Measurements from ENCODE around the gene SLC45A3.

DNA sequence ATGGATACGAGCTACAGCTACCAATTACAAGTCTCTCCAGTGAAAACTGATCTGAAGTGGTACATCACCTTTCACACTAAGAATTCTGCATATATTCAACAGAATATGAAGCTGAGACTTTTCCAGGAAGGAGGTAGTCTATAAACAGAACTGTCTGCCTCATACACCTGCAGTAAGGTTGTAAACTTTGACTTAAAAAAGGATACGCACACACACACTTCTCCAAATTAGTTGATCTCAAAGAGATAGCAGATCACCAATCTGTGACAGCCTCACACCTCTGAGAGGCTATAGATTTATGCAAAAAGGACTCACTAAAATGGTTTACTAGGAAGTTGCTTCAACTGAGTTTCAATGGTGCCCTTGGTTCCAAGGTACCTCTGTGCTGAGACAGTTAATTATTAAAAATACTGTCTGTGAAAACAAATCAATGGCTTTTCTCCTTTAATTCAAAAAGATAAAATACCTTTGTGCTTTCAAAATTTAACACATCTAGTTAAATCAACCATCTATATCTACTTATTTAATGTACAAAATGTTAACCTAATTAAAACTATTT lies 66.4 kb downstream of the SLC45A3 start:
- TF ChIP-seq, protein P1, sequence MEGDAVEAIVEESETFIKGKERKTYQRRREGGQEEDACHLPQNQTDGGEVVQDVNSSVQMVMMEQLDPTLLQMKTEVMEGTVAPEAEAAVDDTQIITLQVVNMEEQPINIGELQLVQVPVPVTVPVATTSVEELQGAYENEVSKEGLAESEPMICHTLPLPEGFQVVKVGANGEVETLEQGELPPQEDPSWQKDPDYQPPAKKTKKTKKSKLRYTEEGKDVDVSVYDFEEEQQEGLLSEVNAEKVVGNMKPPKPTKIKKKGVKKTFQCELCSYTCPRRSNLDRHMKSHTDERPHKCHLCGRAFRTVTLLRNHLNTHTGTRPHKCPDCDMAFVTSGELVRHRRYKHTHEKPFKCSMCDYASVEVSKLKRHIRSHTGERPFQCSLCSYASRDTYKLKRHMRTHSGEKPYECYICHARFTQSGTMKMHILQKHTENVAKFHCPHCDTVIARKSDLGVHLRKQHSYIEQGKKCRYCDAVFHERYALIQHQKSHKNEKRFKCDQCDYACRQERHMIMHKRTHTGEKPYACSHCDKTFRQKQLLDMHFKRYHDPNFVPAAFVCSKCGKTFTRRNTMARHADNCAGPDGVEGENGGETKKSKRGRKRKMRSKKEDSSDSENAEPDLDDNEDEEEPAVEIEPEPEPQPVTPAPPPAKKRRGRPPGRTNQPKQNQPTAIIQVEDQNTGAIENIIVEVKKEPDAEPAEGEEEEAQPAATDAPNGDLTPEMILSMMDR (conservative IDR thresholded peaks at IDR 0.05 in 1 of 2, IDR thresholded peaks at IDR 0.05 in 1 of 2; ENCODE audit: low read depth in 1 of 2, low read length in 2 of 2): no peak
- no peak for TF ChIP-seq EZH2 (IDR thresholded peaks at IDR 0.05; ENCODE audit: low read length, missing control alignments)

Measured in fibroblast of lung (primary cell).